ENCODE measurements around the gene HLA-DMB.
"Not testable (repeated sequence)": the region's sequence is repeated elsewhere in the genome, so short reads cannot be mapped to it uniquely, and the experiment has no call there.

HLA-DMB gene

GRCh38 chr6:32950010-32950409 is 9.2 kb upstream of the HLA-DMB start:
- no peak for DNase-seq (ENCODE audit: low read depth in 2 of 2, low spot score in 1 of 2)

GRCh38 chr6:32949113-32949512 is 8.3 kb upstream of the HLA-DMB start:
- no peak for DNase-seq (ENCODE audit: low read depth in 2 of 2, low spot score in 1 of 2)

GRCh38 chr6:32947552-32948465 is 7.0 kb upstream of the HLA-DMB start:
- no peak for DNase-seq (ENCODE audit: low read depth in 2 of 2, low spot score in 1 of 2)

GRCh38 chr6:32946893-32947292 is 6.1 kb upstream of the HLA-DMB start:
- no peak for DNase-seq (ENCODE audit: low read depth in 2 of 2, low spot score in 1 of 2)

GRCh38 chr6:32945953-32946352 is 5.1 kb upstream of the HLA-DMB start:
- no peak for DNase-seq (ENCODE audit: low read depth in 2 of 2, low spot score in 1 of 2)

- no peak for DNase-seq (ENCODE audit: low read depth in 2 of 2, low spot score in 1 of 2)
Observed at GRCh38 chr6:32945108-32945760, 4.4 kb upstream of the HLA-DMB start.

GRCh38 chr6:32943864-32944649 is 3.2 kb upstream of the HLA-DMB start:
- DNase-seq (ENCODE audit: low read depth in 2 of 2, low spot score in 1 of 2): no peak

- not testable (repeated sequence) for DNase-seq (ENCODE audit: low read depth in 2 of 2, low spot score in 1 of 2)
Observed at GRCh38 chr6:32942555-32943123, 1.8 kb upstream of the HLA-DMB start.

- no peak for DNase-seq (ENCODE audit: low read depth in 2 of 2, low spot score in 1 of 2)
Observed at GRCh38 chr6:32941214-32941768, 463 bp upstream of the HLA-DMB start.

- no peak for DNase-seq (ENCODE audit: low read depth in 2 of 2, low spot score in 1 of 2)
Observed at GRCh38 chr6:32938494-32938893, 2.3 kb downstream of the HLA-DMB start.

- DNase-seq (ENCODE audit: low read depth in 2 of 2, low spot score in 1 of 2): no peak
Observed at GRCh38 chr6:32937230-32937633, 3.6 kb downstream of the HLA-DMB start.

GRCh38 chr6:32936239-32937152 is 4.3 kb downstream of the HLA-DMB start:
- no peak for DNase-seq (ENCODE audit: low read depth in 2 of 2, low spot score in 1 of 2)

- DNase-seq (ENCODE audit: low read depth in 2 of 2, low spot score in 1 of 2): no peak
Observed at GRCh38 chr6:32935551-32936238, 5.1 kb downstream of the HLA-DMB start.

GRCh38 chr6:32933661-32934085 is 7.2 kb downstream of the HLA-DMB start:
- DNase-seq (ENCODE audit: low read depth in 2 of 2, low spot score in 1 of 2): peak; percentile 60 to 63

GRCh38 chr6:32932132-32932868 is 8.5 kb downstream of the HLA-DMB start:
- no peak for DNase-seq (ENCODE audit: low read depth in 2 of 2, low spot score in 1 of 2)

- DNase-seq (ENCODE audit: low read depth in 2 of 2, low spot score in 1 of 2): no peak
Observed at GRCh38 chr6:32931211-32931610, 9.6 kb downstream of the HLA-DMB start.

- no peak for DNase-seq (ENCODE audit: low read depth in 2 of 2, low spot score in 1 of 2)
Observed at GRCh38 chr6:32922083-32922482, 18.7 kb downstream of the HLA-DMB start.

- no peak for DNase-seq (ENCODE audit: low read depth in 2 of 2, low spot score in 1 of 2)
Observed at GRCh38 chr6:32920715-32921114, 20.1 kb downstream of the HLA-DMB start.

- no peak for DNase-seq (ENCODE audit: low read depth in 2 of 2, low spot score in 1 of 2)
Observed at GRCh38 chr6:32912951-32913350, 27.9 kb downstream of the HLA-DMB start.

Data from stimulated activated CD8-positive, alpha-beta memory T cell treated with anti-CD3 and anti-CD28 coated beads, Interleukin-4, amount 100 ng/mL, for 1 hour (primary cell).